Endodermal cell (in vitro differentiated cells): Measurements from ENCODE around the gene RTF1. TPM values are rescaled to one million over a fixed set of nuclear protein-coding genes. Genes with fewer than 3 reads are reported as not detected.

Experiments
- DNase-seq: peaks from one replicate; pipeline ENCODE4 v3.0.0-alpha.2; 2017
- H3K27ac ChIP-seq: 2 replicates; pipeline ENCODE4 v1.5.1; 2013; ENCODE audit warnings: mild to moderate bottlenecking, low read depth, low read length, moderate library complexity
- H3K27me3 ChIP-seq: 2 replicates; pipeline ENCODE4 v1.6.1; 2013; ENCODE audit warnings: mild to moderate bottlenecking, low read length, moderate library complexity; ENCODE audit not compliant: insufficient read depth, control insufficient read depth, poor library complexity, severe bottlenecking
- H3K36me3 ChIP-seq: 2 replicates; pipeline ENCODE4 v1.7.0; 2013; ENCODE audit warnings: mild to moderate bottlenecking, low read length, moderate library complexity; ENCODE audit not compliant: control insufficient read depth, insufficient read depth
- H3K4me1 ChIP-seq: one replicate; pipeline ENCODE4 v1.7.0; 2013; ENCODE audit warnings: low read length; ENCODE audit not compliant: control insufficient read depth, insufficient read depth
- H3K4me3 ChIP-seq: 2 replicates; pipeline ENCODE4 v1.5.1; 2013; ENCODE audit warnings: mild to moderate bottlenecking, low read length, moderate library complexity
- H3K9ac ChIP-seq: 2 replicates; pipeline ENCODE4 v1.6.1; 2013; ENCODE audit warnings: mild to moderate bottlenecking, low read length, moderate library complexity; ENCODE audit not compliant: poor library complexity, severe bottlenecking; ENCODE audit errors: extremely low read depth
- H3K9me3 ChIP-seq: 2 replicates; pipeline ENCODE4 v1.6.1; 2013; ENCODE audit warnings: mild to moderate bottlenecking, low read length, moderate library complexity; ENCODE audit not compliant: control insufficient read depth
- H3K27ac Mint-ChIP-seq: 2 replicates; pipeline ENCODE4 v1.8.0; 2020; ENCODE audit warnings: mixed read lengths
- H3K27me3 Mint-ChIP-seq: 2 replicates; pipeline ENCODE4 v1.8.0; 2021; ENCODE audit warnings: mild to moderate bottlenecking, mixed read lengths; ENCODE audit not compliant: insufficient read depth
- H3K36me3 Mint-ChIP-seq: 2 replicates; pipeline ENCODE4 v1.8.0; 2020; ENCODE audit warnings: low read depth, mixed read lengths
- H3K4me1 Mint-ChIP-seq: 2 replicates; pipeline ENCODE4 v1.8.0; 2020; ENCODE audit warnings: mixed read lengths
- H3K4me3 Mint-ChIP-seq: 2 replicates; pipeline ENCODE4 v1.8.0; 2020; ENCODE audit warnings: mild to moderate bottlenecking, moderate library complexity, mixed read lengths
- H3K9me3 Mint-ChIP-seq: 2 replicates; pipeline ENCODE4 v1.8.0; 2020; ENCODE audit warnings: mild to moderate bottlenecking, mixed read lengths
- CTCF ChIP-seq: fragments of 200-600 bp; sonication (generic); conservative IDR thresholded peaks from 2 replicates; pipeline ENCODE4 v1.5.0; 2021; ENCODE audit warnings: antibody characterized with exemption, mild to moderate bottlenecking
- WGBS, 2 experiments: methylation state at CpG; one replicate each; pipeline versions ENCODE4 v1.1.5 to v1.1.7; 2013; ENCODE audit warnings: missing lambda C conversion rate in 2 of 2, mixed read lengths in 1 of 2; ENCODE audit not compliant: insufficient coverage in 1 of 2, insufficient read length in 1 of 2; 5-methylcytosine and 5-hydroxymethylcytosine counted together
- total RNA-seq, 2 donors: library from RNA; stranded (reverse); fragmentation: NEBNext Ultra II Directional in 1 of 2; extraction: Animal tissue kit (Norgen Biotek cat#: 25700) in 1 of 2; gene quantifications; 2 replicates in 1 of 2; 3 replicates in 1 of 2; pipeline ENCODE4 v1.2.1, GENCODE V29; 2021

RTF1 gene
- total RNA-seq, 2 donors from 2014 or later, result 48.6 to 66.3 TPM

- Mint-ChIP-seq H3K4me3 (no peak overlapping the region), H3K36me3 (peaks cover 62% of the 10 kb centered on the region), H3K27ac (no peak overlapping the region), H3K4me1 (no peaks in the 10 kb centered on the region), H3K9me3 (no peaks in the 10 kb centered on the region), H3K27me3 (no peaks in the 10 kb centered on the region)
- DNase-seq, result no peak
- Histone ChIP-seq H3K4me1 (no peaks in the 10 kb centered on the region), H3K36me3 (peaks cover 64% of the 10 kb centered on the region), H3K27ac (no peak overlapping the region), H3K27me3 (no peaks in the 10 kb centered on the region), H3K9ac (no peak overlapping the region), H3K9me3 (no peaks in the 10 kb centered on the region), H3K4me3 (no peak overlapping the region)
- 94 to 98% methylated on average over 4 to 6 of the region's 6 CpGs for WGBS, 2 experiments
- no peak for TF ChIP-seq CTCF
These were observed 113.6 kb downstream of the RTF1 start for GRCh38 chr15:41530363-41530956.

Other genes with a start within 250 kb of the RTF1 start
- gene EXD1, start 186.3 kb upstream of the RTF1 start, total RNA-seq, result under 1 TPM in 1 of 2 donors, not detected in 1; 0.26 TPM
- 10 to 100 TPM; 85.0 to 86.1 TPM for gene CHP1, start 185.8 kb upstream of the RTF1 start, total RNA-seq
- gene OIP5, start 84.5 kb upstream of the RTF1 start, total RNA-seq, result 10 to 100 TPM; 18.9 to 22.9 TPM
- gene NUSAP1, start 84.2 kb upstream of the RTF1 start, total RNA-seq, result 100 to 1,000 TPM; 118 to 185 TPM
- 10 to 100 TPM; 17.1 to 17.7 TPM for gene NDUFAF1, start 14.6 kb upstream of the RTF1 start, total RNA-seq
- 1 to 10 TPM in 1 of 2 donors, under 1 TPM in 1; 0.75 to 1.2 TPM for gene ITPKA, start 76.8 kb downstream of the RTF1 start, total RNA-seq
- gene LTK, start 96.7 kb downstream of the RTF1 start, total RNA-seq, result under 1 TPM; 0.44 to 0.57 TPM
- 100 to 1,000 TPM in 1 of 2 donors, 10 to 100 TPM in 1; 91.1 to 107 TPM for gene RPAP1, start 127.2 kb downstream of the RTF1 start, total RNA-seq
- 100 to 1,000 TPM; 293 to 311 TPM for gene TYRO3, start 142.1 kb downstream of the RTF1 start, total RNA-seq
- 10 to 100 TPM; 58.5 to 62.6 TPM for gene MGA, start 243.3 kb downstream of the RTF1 start, total RNA-seq